Hepatocyte (in vitro differentiated cells): ENCODE data around the gene EEFSEC. TPM values are rescaled to one million over a fixed set of nuclear protein-coding genes. Genes with fewer than 3 reads are reported as not detected.

Source experiments
- DNase-seq: peaks from one replicate; pipeline ENCODE4 v3.0.0-alpha.2; 2016; ENCODE audit warnings: low spot score
- H2AFZ ChIP-seq: fragments of 200-600 bp; sonication (generic); 2 replicates; pipeline ENCODE4 v1.6.0; 2016; ENCODE audit warnings: antibody characterized with exemption, mild to moderate bottlenecking
- H3K27ac ChIP-seq: fragments of 200-600 bp; sonication (generic); 2 replicates; pipeline ENCODE4 v1.5.1; 2016; ENCODE audit warnings: mild to moderate bottlenecking
- H3K27me3 ChIP-seq: fragments of 200-600 bp; sonication (generic); 2 replicates; pipeline ENCODE4 v1.6.1; 2016
- H3K36me3 ChIP-seq: fragments of 200-600 bp; sonication (generic); replicated peaks from 2 replicates; pipeline ENCODE4 v1.5.1; 2016; ENCODE audit warnings: low read depth; ENCODE audit not compliant: insufficient read depth
- H3K4me1 ChIP-seq: fragments of 200-600 bp; sonication (generic); 2 replicates; pipeline ENCODE4 v1.5.1; 2016; ENCODE audit warnings: mild to moderate bottlenecking, moderate library complexity; ENCODE audit not compliant: insufficient read depth
- H3K4me2 ChIP-seq: fragments of 200-600 bp; sonication (generic); 2 replicates; pipeline ENCODE4 v1.6.0; 2016
- H3K4me3 ChIP-seq: fragments of 200-600 bp; sonication (generic); 2 replicates; pipeline ENCODE4 v1.5.1; 2016; ENCODE audit warnings: mild to moderate bottlenecking
- H3K79me2 ChIP-seq: fragments of 200-600 bp; sonication (generic); 2 replicates; pipeline ENCODE4 v1.6.0; 2017; ENCODE audit warnings: mild to moderate bottlenecking
- H3K9me2 ChIP-seq: fragments of 200-600 bp; sonication (generic); replicated peaks from 2 replicates; pipeline ENCODE4 v1.6.0; 2017; ENCODE audit warnings: mild to moderate bottlenecking; ENCODE audit not compliant: insufficient read depth
- H3K9me3 ChIP-seq: fragments of 200-600 bp; sonication (generic); 2 replicates; pipeline ENCODE4 v1.5.1; 2016; ENCODE audit warnings: low read depth, mild to moderate bottlenecking
- H4K20me1 ChIP-seq: fragments of 200-600 bp; sonication (generic); 2 replicates; pipeline ENCODE4 v1.6.0; 2016; ENCODE audit warnings: mild to moderate bottlenecking; ENCODE audit not compliant: insufficient read depth, poor library complexity, severe bottlenecking
- EZH2 ChIP-seq: fragments of 200-600 bp; sonication (generic); IDR thresholded peaks from 2 replicates; pipeline ENCODE4 v1.6.1; 2016; ENCODE audit warnings: antibody characterized with exemption, mild to moderate bottlenecking, borderline replicate concordance
- EZH2phosphoT487 ChIP-seq: fragments of 200-600 bp; sonication (generic); IDR thresholded peaks from one replicate; pipeline ENCODE4 v1.6.1; 2018; ENCODE audit warnings: antibody characterized with exemption, mild to moderate bottlenecking, low read depth, moderate library complexity; ENCODE audit not compliant: unreplicated experiment, severe bottlenecking
- WGBS: methylation state at CpG from one replicate; pipeline ENCODE4 v1.1.6; 2016; ENCODE audit warnings: low lambda C conversion rate; ENCODE audit errors: missing lambda C conversion rate; 5-methylcytosine and 5-hydroxymethylcytosine counted together
- polyA plus RNA-seq: library from polyadenylated mRNA; unstranded; fragments of >200 nt; fragmentation: Nextera tagmentation; extraction: Ambion mirVana; gene quantifications from 2 replicates; pipeline ENCODE4 v1.2.1, GENCODE V29; 2016
- total RNA-seq: library from RNA; depleted of rRNA; stranded (reverse); fragments of >200 nt; gene quantifications from 2 replicates; pipeline ENCODE4 v1.2.3, GENCODE V29; 2014
- TF ChIP-seq, protein P1 (sequence below): fragments of 200-600 bp; sonication (generic); IDR thresholded peaks from 2 replicates; pipeline ENCODE4 v1.5.1; 2016; ENCODE audit warnings: antibody characterized with exemption, mild to moderate bottlenecking; ENCODE audit not compliant: poor library complexity

The EEFSEC gene
- total and polyA plus RNA-seq, 2 experiments from 2014 or later = 9.8 to 17.5 TPM

- Histone ChIP-seq H3K4me2 (no peak overlapping the region), H3K27me3 (no peaks in the 10 kb centered on the region), H3K4me3 (no peak overlapping the region), H3K36me3 (no peaks in the 10 kb centered on the region), H3K27ac (no peak overlapping the region), H4K20me1 (no peaks in the 10 kb centered on the region), H2AFZ (no peak overlapping the region), H3K79me2 (no peaks in the 10 kb centered on the region), H3K9me3 (no peaks in the 10 kb centered on the region), H3K4me1 (no peaks in the 10 kb centered on the region), H3K9me2 (no peaks in the 10 kb centered on the region)
- no peak for TF ChIP-seq EZH2phosphoT487
- TF ChIP-seq EZH2 = no peak
- TF ChIP-seq, protein P1, sequence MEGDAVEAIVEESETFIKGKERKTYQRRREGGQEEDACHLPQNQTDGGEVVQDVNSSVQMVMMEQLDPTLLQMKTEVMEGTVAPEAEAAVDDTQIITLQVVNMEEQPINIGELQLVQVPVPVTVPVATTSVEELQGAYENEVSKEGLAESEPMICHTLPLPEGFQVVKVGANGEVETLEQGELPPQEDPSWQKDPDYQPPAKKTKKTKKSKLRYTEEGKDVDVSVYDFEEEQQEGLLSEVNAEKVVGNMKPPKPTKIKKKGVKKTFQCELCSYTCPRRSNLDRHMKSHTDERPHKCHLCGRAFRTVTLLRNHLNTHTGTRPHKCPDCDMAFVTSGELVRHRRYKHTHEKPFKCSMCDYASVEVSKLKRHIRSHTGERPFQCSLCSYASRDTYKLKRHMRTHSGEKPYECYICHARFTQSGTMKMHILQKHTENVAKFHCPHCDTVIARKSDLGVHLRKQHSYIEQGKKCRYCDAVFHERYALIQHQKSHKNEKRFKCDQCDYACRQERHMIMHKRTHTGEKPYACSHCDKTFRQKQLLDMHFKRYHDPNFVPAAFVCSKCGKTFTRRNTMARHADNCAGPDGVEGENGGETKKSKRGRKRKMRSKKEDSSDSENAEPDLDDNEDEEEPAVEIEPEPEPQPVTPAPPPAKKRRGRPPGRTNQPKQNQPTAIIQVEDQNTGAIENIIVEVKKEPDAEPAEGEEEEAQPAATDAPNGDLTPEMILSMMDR = no peak
- 67% methylated on average over 2 of the region's 2 CpGs for WGBS
- DNase-seq = no peak
Observed at GRCh38 chr3:128297401-128298138, 144.3 kb downstream of the EEFSEC start.

DNA sequence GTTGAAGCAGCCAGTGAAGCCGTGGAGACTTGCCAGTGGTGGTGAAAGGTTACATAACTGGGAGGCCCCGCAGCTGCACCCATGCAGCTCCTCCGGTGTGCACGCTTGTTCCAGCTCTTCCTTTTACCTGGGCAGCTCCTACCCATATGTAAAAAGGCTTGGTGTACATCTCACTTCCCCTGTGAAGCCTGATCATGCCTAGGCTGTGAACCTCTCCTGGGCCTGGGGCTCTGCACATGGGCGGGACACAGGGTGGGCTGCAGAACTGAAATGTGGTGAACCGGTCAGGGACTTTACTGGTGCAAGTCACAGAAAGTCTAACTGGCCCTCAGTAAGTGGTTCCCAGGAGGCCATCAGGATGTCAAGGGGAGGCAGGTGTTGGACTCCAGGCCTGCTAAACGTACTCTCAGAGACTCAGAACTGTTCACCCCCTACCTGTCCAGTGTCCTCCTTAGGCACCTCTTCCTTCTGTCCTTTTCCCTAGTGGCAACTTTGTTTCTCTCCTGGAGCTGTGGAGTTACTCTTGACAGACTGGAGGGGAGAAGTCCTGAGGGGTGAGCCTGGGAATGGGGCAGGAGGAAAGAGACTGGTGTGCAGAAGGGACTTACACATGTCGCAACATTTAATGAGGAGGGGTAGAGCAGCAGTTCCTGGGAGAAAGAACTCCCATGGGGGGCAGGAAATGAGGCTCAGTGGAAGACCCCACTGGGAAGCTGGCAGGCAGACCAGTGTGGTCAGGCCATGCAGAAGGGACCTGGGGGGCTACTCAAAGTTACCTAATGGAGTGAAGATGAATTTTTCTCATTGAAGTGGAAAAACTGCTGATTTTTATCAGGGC, 148.1 kb downstream of the EEFSEC start:
- H3K79me2 ChIP-seq = no peaks in the 10 kb centered on the region
- 85% methylated on average over 8 of the region's 8 CpGs for WGBS
- no peak overlapping the region for H3K27ac ChIP-seq
- H3K4me1 ChIP-seq = no peaks in the 10 kb centered on the region
- no peak for DNase-seq
- TF ChIP-seq EZH2 (no peak), EZH2phosphoT487 (no peak)
- TF ChIP-seq, protein P1 = no peak
- H3K36me3 ChIP-seq = no peaks in the 10 kb centered on the region
- H3K4me3 ChIP-seq = no peak overlapping the region
- no peaks in the 10 kb centered on the region for H3K9me2 ChIP-seq
- no peak overlapping the region for H2AFZ ChIP-seq
- no peaks in the 10 kb centered on the region for H3K27me3 ChIP-seq
- no peaks in the 10 kb centered on the region for H3K9me3 ChIP-seq
- H3K4me2 ChIP-seq = no peak overlapping the region
- no peaks in the 10 kb centered on the region for H4K20me1 ChIP-seq

GRCh38 chr3:128306481-128306880, 153.2 kb downstream of the EEFSEC start:
- no peak overlapping the region for H2AFZ ChIP-seq
- no peaks in the 10 kb centered on the region for H3K36me3 ChIP-seq
- no peaks in the 10 kb centered on the region for H3K27me3 ChIP-seq
- H3K27ac ChIP-seq = no peak overlapping the region
- no peaks in the 10 kb centered on the region for H3K9me2 ChIP-seq
- no peaks in the 10 kb centered on the region for H3K79me2 ChIP-seq
- DNase-seq = no peak
- TF ChIP-seq EZH2 = no peak
- no peak overlapping the region for H3K4me2 ChIP-seq
- H3K4me3 ChIP-seq = no peak overlapping the region
- H3K4me1 ChIP-seq = no peaks in the 10 kb centered on the region
- no peaks in the 10 kb centered on the region for H4K20me1 ChIP-seq
- no peaks in the 10 kb centered on the region for H3K9me3 ChIP-seq
- 98% methylated on average over 2 of the region's 2 CpGs for WGBS

GRCh38 chr3:128307029-128307633, 153.8 kb downstream of the EEFSEC start:
- no peaks in the 10 kb centered on the region for H3K4me1 ChIP-seq
- H3K9me3 ChIP-seq = no peaks in the 10 kb centered on the region
- H3K36me3 ChIP-seq = no peaks in the 10 kb centered on the region
- no peaks in the 10 kb centered on the region for H3K9me2 ChIP-seq
- no peak overlapping the region for H3K4me3 ChIP-seq
- H3K4me2 ChIP-seq = no peak overlapping the region
- no peaks in the 10 kb centered on the region for H3K27me3 ChIP-seq
- no peaks in the 10 kb centered on the region for H4K20me1 ChIP-seq
- H2AFZ ChIP-seq = no peak overlapping the region
- no peak overlapping the region for H3K27ac ChIP-seq
- no peak for TF ChIP-seq EZH2phosphoT487
- TF ChIP-seq, protein P1 = peak; percentile 59
- no peaks in the 10 kb centered on the region for H3K79me2 ChIP-seq
- peak; percentile 41 for DNase-seq
- WGBS = 79% methylated on average over 3 of the region's 3 CpGs
